ENCODE data around the gene NCOA1. TPM values are rescaled to one million over a fixed set of nuclear protein-coding genes. Genes with fewer than 3 reads are reported as not detected.
A peak's percentile ranks its signal among the peaks of the same experiment; 100 is the strongest.

NCOA1 gene
- total and polyA plus RNA-seq, 2 experiments from 2014 or later = 32.5 to 51.7 TPM

DNA sequence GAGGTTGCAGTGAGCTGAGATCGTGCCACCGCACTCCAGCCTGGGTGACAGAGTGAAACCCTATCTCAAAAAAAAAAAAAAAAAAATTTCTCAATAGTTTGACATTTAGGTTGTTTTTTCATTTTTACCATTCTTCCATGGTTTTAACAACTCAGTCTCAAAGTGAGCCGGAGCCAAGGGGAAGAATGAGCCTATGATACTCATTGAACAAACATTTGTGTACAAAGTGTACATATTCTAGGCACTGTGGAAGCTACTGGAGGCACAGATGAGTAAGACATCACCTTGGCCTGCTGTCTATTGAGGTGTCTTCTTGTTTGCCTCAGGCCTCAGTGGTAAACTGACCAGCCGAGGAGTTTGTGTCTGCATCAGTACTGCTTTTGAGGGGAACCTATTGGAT is 324.1 kb downstream of the NCOA1 start:
- Histone ChIP-seq H3K4me1 (ENCODE audit: insufficient read depth) (no peaks in the 10 kb centered on the region), H3K4me2 (no peak overlapping the region), H3K4me3 (no peak overlapping the region), H3K27me3 (no peaks in the 10 kb centered on the region), H3K9me3 (ENCODE audit: low read depth) (no peaks in the 10 kb centered on the region), H3K27ac (no peak overlapping the region), H3K36me3 (replicated peaks; ENCODE audit: insufficient read depth, low read depth) (no peaks in the 10 kb centered on the region), H3K9me2 (replicated peaks; ENCODE audit: insufficient read depth) (no peaks in the 10 kb centered on the region), H3K79me2 (peaks cover 34% of the 10 kb centered on the region), H2AFZ (no peak overlapping the region), H4K20me1 (ENCODE audit: insufficient read depth, poor library complexity, severe bottlenecking) (no peaks in the 10 kb centered on the region)
- DNase-seq (ENCODE audit: low spot score) = no peak
- no peak for TF ChIP-seq EZH2 (IDR thresholded peaks at IDR 0.05; ENCODE audit: borderline replicate concordance)
- TF ChIP-seq, protein P1, sequence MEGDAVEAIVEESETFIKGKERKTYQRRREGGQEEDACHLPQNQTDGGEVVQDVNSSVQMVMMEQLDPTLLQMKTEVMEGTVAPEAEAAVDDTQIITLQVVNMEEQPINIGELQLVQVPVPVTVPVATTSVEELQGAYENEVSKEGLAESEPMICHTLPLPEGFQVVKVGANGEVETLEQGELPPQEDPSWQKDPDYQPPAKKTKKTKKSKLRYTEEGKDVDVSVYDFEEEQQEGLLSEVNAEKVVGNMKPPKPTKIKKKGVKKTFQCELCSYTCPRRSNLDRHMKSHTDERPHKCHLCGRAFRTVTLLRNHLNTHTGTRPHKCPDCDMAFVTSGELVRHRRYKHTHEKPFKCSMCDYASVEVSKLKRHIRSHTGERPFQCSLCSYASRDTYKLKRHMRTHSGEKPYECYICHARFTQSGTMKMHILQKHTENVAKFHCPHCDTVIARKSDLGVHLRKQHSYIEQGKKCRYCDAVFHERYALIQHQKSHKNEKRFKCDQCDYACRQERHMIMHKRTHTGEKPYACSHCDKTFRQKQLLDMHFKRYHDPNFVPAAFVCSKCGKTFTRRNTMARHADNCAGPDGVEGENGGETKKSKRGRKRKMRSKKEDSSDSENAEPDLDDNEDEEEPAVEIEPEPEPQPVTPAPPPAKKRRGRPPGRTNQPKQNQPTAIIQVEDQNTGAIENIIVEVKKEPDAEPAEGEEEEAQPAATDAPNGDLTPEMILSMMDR (IDR thresholded peaks at IDR 0.05; ENCODE audit: poor library complexity) = no peak
- TF ChIP-seq EZH2phosphoT487 (IDR thresholded peaks at IDR 0.05; ENCODE audit: low read depth, severe bottlenecking, unreplicated experiment) = no peak
- 90% methylated on average over 4 of the region's 4 CpGs for WGBS (ENCODE audit: low lambda C conversion rate, missing lambda C conversion rate)

DNA sequence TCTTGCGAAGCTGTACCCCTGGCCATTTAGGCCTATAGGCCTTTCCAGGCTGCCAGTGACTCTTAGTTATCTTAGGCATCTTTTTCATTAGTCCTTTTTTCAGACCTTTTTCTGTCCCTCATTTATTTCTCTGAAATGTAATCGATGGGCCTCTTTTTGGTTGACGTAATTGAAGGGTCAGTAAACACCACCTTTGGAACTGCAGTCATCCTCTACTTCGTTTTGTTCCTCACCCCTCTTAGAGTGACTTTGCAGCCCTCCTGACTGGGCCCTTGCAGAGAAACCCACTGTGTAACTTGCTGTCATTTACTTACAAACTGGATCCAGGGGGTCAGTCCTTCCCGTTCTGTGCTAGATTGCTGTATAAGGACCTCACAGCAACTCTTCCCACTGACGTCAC is 325.4 kb downstream of the NCOA1 start:
- no peak overlapping the region for H2AFZ ChIP-seq

DNA sequence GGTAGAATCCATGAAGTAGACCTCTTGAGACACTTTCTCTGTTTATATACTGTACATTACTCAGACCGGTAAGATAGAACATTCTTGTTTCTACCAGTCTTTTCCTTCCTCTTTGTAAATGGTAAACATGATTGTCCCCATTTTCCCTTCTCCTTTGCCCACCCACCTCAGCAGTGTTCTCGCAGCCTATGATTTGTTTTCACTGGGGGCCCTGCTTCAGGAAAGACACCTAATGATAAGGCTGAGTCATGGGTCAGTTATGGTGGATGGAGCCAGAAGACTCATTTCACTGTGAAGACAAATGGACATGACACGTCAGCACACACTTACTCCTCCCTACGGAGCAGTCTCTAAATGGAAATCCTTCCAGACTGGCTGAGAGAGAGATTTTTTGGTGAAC is 325.8 kb downstream of the NCOA1 start:
- H3K4me2 ChIP-seq = no peak overlapping the region
- no peaks in the 10 kb centered on the region for H3K9me2 ChIP-seq (replicated peaks; ENCODE audit: insufficient read depth)
- H3K79me2 ChIP-seq = peaks cover 20% of the 10 kb centered on the region
- H3K9me3 ChIP-seq (ENCODE audit: low read depth) = no peaks in the 10 kb centered on the region
- no peak for DNase-seq (ENCODE audit: low spot score)
- no peak overlapping the region for H2AFZ ChIP-seq
- peak overlapping the region; percentile 58 for H3K27ac ChIP-seq
- H3K4me3 ChIP-seq = no peak overlapping the region
- TF ChIP-seq EZH2 (IDR thresholded peaks at IDR 0.05; ENCODE audit: borderline replicate concordance) (no peak), EZH2phosphoT487 (IDR thresholded peaks at IDR 0.05; ENCODE audit: low read depth, severe bottlenecking, unreplicated experiment) (no peak)
- TF ChIP-seq, protein P1 (IDR thresholded peaks at IDR 0.05; ENCODE audit: poor library complexity) = no peak
- H3K36me3 ChIP-seq (replicated peaks; ENCODE audit: insufficient read depth, low read depth) = no peaks in the 10 kb centered on the region
- H4K20me1 ChIP-seq (ENCODE audit: insufficient read depth, poor library complexity, severe bottlenecking) = no peaks in the 10 kb centered on the region
- WGBS (ENCODE audit: low lambda C conversion rate, missing lambda C conversion rate) = 68% methylated on average over 4 of the region's 4 CpGs
- H3K4me1 ChIP-seq (ENCODE audit: insufficient read depth) = no peaks in the 10 kb centered on the region
- H3K27me3 ChIP-seq = no peaks in the 10 kb centered on the region

More for the DNA sequence above, 325.4 kb downstream of the NCOA1 start:
- Histone ChIP-seq H3K36me3 (replicated peaks; ENCODE audit: insufficient read depth, low read depth) (no peaks in the 10 kb centered on the region), H3K4me3 (no peak overlapping the region), H3K4me1 (ENCODE audit: insufficient read depth) (no peaks in the 10 kb centered on the region), H3K27me3 (no peaks in the 10 kb centered on the region), H3K4me2 (no peak overlapping the region), H4K20me1 (ENCODE audit: insufficient read depth, poor library complexity, severe bottlenecking) (no peaks in the 10 kb centered on the region), H3K9me3 (ENCODE audit: low read depth) (no peaks in the 10 kb centered on the region), H3K27ac (peak overlapping the region; percentile 58), H3K9me2 (replicated peaks; ENCODE audit: insufficient read depth) (no peaks in the 10 kb centered on the region), H3K79me2 (peaks cover 25% of the 10 kb centered on the region)
- WGBS (ENCODE audit: low lambda C conversion rate, missing lambda C conversion rate) = 80% methylated on average over 6 of the region's 6 CpGs
- DNase-seq (ENCODE audit: low spot score) = no peak
- no peak for TF ChIP-seq EZH2phosphoT487 (IDR thresholded peaks at IDR 0.05; ENCODE audit: low read depth, severe bottlenecking, unreplicated experiment)
- no peak for TF ChIP-seq EZH2 (IDR thresholded peaks at IDR 0.05; ENCODE audit: borderline replicate concordance)
- TF ChIP-seq, protein P1 (IDR thresholded peaks at IDR 0.05; ENCODE audit: poor library complexity) = no peak

DNA sequence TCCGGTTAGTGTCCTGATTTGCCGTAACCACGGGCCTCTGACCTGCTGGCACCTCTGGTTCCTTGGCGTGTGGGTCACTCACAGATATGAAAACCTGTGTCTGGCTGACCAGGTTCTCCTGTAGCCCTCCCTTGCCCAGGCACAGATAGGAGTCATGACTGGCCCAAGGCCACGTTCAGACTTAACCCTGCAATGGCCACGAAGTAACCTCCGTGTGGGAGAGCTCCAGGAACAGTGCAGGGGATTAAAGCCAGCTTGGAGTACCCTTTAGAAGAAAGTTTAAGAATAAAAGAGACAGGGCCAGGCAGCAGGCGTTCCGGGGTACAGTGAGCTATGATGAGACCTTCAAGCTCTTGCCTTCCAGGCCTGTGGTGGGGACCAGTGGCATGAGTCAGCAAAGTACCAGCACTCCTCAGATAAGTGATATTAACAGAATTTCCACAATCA is 327.7 kb downstream of the NCOA1 start:
- H3K36me3 ChIP-seq (replicated peaks; ENCODE audit: insufficient read depth, low read depth) = no peaks in the 10 kb centered on the region
- H3K27me3 ChIP-seq = no peaks in the 10 kb centered on the region

More for the DNA sequence above, 327.7 kb downstream of the NCOA1 start:
- 73% methylated on average over 9 of the region's 9 CpGs for WGBS (ENCODE audit: low lambda C conversion rate, missing lambda C conversion rate)
- Histone ChIP-seq H3K9me2 (replicated peaks; ENCODE audit: insufficient read depth) (no peaks in the 10 kb centered on the region), H4K20me1 (ENCODE audit: insufficient read depth, poor library complexity, severe bottlenecking) (no peaks in the 10 kb centered on the region), H3K4me2 (no peak overlapping the region), H3K9me3 (ENCODE audit: low read depth) (no peaks in the 10 kb centered on the region), H3K4me1 (ENCODE audit: insufficient read depth) (no peaks in the 10 kb centered on the region), H2AFZ (no peak overlapping the region), H3K79me2 (peaks cover 1% of the 10 kb centered on the region), H3K4me3 (no peak overlapping the region), H3K27ac (no peak overlapping the region)
- no peak for DNase-seq (ENCODE audit: low spot score)
- TF ChIP-seq EZH2 (IDR thresholded peaks at IDR 0.05; ENCODE audit: borderline replicate concordance) (no peak), EZH2phosphoT487 (IDR thresholded peaks at IDR 0.05; ENCODE audit: low read depth, severe bottlenecking, unreplicated experiment) (no peak)
- TF ChIP-seq, protein P1 (IDR thresholded peaks at IDR 0.05; ENCODE audit: poor library complexity) = no peak
